Astrocyte of the cerebellum (primary cell): ENCODE measurements around the gene KIFC1.
"Not testable (repeated sequence)": the region's sequence is repeated elsewhere in the genome, so short reads cannot be mapped to it uniquely, and the experiment has no call there.

Experiments used
- DNase-seq: peaks from one replicate; pipeline ENCODE4 v3.0.0-alpha.2; 2011; ENCODE audit warnings: low read depth
- H3K4me3 ChIP-seq: 2 replicates; pipeline ENCODE4 v1.5.1; 2011; ENCODE audit warnings: mild to moderate bottlenecking, low read depth, low read length, moderate library complexity
- in situ Hi-C: cut with HindIII; loops from 2 replicates; pipeline ENCODE4 v1.10.0; 2017; ENCODE audit warnings: low sequenced_read_pairs
- TF ChIP-seq, protein P1 (sequence below): IDR thresholded peaks from 2 replicates; pipeline ENCODE4 v1.5.1; 2012; ENCODE audit warnings: low read length, low read depth, moderate library complexity, mild to moderate bottlenecking; ENCODE audit errors: missing control alignments

The KIFC1 gene

GRCh38 chr6:33397541-33397940 lies 5.9 kb downstream of the KIFC1 start:
- in situ Hi-C loops, result no loop called here
- DNase-seq, result no peak
- TF ChIP-seq, protein P1, sequence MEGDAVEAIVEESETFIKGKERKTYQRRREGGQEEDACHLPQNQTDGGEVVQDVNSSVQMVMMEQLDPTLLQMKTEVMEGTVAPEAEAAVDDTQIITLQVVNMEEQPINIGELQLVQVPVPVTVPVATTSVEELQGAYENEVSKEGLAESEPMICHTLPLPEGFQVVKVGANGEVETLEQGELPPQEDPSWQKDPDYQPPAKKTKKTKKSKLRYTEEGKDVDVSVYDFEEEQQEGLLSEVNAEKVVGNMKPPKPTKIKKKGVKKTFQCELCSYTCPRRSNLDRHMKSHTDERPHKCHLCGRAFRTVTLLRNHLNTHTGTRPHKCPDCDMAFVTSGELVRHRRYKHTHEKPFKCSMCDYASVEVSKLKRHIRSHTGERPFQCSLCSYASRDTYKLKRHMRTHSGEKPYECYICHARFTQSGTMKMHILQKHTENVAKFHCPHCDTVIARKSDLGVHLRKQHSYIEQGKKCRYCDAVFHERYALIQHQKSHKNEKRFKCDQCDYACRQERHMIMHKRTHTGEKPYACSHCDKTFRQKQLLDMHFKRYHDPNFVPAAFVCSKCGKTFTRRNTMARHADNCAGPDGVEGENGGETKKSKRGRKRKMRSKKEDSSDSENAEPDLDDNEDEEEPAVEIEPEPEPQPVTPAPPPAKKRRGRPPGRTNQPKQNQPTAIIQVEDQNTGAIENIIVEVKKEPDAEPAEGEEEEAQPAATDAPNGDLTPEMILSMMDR, result no peak
- no peak overlapping the region for H3K4me3 ChIP-seq

DNA sequence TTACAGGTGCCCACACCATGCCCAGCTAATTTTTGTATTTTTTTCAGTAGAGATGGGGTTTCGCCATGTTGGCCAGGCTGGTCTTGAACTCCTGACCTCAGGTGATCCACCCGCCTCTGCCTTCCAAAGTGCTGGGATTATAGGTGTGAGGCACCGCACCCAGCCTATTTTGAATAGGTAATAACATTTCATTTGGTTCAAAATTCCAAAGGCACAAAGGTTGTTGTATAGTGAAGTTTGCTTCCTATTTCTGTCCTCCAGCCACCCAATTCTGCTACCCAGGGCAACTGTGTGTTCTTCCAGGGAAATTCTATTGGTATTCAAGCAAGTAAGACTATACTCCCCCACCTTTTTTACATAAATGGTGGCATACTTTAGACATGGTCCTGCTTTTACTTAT lies 7.0 kb downstream of the KIFC1 start:
- DNase-seq, H3K4me3 ChIP-seq, in situ Hi-C loops: not testable (repeated sequence)

DNA sequence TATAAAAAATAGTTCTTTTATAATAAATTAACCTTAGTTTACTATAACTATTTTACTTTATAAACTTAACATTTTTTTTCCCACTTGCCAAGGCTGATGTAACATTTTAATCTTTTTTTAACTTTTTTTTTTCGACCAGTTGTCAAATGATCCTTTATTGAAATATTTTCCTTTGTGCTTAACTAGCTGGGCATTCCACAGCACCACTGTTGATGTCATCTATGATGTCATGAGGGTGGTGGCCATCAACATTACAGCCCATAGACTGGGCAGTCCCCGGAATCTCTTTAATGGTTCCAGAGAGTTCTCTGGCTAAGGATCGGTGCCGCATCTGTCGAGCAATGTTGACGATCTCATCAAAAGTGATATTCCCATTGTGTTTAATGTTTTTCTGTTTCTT lies 8.3 kb downstream of the KIFC1 start:
- H3K4me3 ChIP-seq, in situ Hi-C loops, DNase-seq: not testable (repeated sequence)

DNA sequence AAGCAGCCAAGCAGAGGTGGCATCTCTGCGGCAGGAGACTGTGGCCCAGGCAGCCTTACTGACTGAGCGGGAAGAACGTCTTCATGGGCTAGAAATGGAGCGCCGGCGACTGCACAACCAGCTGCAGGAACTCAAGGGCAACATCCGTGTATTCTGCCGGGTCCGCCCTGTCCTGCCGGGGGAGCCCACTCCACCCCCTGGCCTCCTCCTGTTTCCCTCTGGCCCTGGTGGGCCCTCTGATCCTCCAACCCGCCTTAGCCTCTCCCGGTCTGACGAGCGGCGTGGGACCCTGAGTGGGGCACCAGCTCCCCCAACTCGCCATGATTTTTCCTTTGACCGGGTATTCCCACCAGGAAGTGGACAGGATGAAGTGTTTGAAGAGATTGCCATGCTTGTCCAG lies 13.3 kb downstream of the KIFC1 start:
- in situ Hi-C loops, result no loop called here
- DNase-seq, result no peak
- TF ChIP-seq, protein P1, result no peak
- H3K4me3 ChIP-seq, result no peak overlapping the region

DNA sequence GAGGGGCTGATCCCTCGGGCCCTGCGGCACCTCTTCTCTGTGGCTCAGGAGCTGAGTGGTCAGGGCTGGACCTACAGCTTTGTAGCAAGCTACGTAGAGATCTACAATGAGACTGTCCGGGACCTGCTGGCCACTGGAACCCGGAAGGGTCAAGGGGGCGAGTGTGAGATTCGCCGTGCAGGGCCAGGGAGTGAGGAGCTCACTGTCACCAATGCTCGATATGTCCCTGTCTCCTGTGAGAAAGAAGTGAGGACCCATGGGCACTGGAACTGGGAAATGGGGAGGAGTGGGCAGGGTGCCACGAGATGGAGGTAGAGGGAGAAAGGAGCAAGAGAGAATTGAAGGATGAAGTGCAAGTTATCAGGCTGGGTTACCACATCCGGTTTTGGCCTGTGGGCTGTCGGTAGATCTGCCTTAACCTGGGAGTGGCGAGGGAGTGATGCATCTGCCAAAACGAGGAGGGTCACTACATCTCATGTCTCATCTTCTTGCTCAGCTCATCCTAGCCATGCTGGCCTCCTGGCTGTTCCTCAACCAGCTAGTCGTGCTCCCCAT lies 13.8 kb downstream of the KIFC1 start:
- in situ Hi-C loops, result no loop called here
- TF ChIP-seq, protein P1, result no peak
- DNase-seq, result no peak
- no peak overlapping the region for H3K4me3 ChIP-seq

- in situ Hi-C loops, result no loop called here
- TF ChIP-seq, protein P1, result no peak
- DNase-seq, result no peak
- no peak overlapping the region for H3K4me3 ChIP-seq
These were observed 14.5 kb downstream of the KIFC1 start for GRCh38 chr6:33406126-33406525.

DNA sequence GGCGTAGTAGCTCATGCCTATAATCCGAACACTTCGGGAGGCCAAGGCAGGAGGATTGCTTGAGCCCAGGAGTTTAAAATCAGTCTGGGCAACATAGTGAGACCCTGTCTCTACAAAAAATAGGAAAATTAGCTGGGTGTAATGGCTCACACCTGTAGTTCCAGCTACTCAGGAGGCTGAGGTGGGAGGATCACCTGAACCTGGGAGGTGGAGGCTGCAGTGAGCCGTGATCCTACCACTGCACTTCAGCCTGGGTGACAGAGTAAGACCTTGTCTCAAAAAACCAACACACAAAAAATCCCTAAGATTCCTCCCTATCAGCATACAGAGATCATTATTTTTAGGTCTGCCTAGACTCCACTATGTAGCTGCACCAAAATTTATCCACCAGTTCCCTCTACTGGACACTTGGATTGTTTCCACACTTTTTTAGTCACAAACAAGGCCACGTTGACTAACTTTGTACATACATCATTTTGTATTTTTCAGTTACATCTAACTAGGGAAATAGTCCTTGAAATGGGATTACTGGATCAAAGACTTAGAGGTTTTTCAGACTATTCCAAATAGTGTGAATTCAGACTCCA lies 15.6 kb downstream of the KIFC1 start:
- in situ Hi-C loops, result no loop called here
- no peak overlapping the region for H3K4me3 ChIP-seq
- TF ChIP-seq, protein P1, result peak; percentile 14
- DNase-seq, result peak; percentile 43
